Right cardiac atrium (tissue), 5 donors: ENCODE data around the gene EIF3F. TPM values are rescaled to one million over a fixed set of nuclear protein-coding genes. Genes with fewer than 3 reads are reported as not detected.

ENCODE experiments used
- ATAC-seq, 2 donors: fragments of 200-7000 bp; cut with Tn5 transposase; one replicate each; pipeline versions ENCODE4 v1.8.0 to v1.9.1; 2020; ENCODE audit warnings: moderate library complexity in 2 of 2, mild to moderate bottlenecking in 1 of 2
- DNase-seq, 3 donors: peaks; one replicate each; pipeline ENCODE4 v3.0.0-alpha.2; 2020
- H3K27ac ChIP-seq: one replicate; pipeline ENCODE4 v1.5.1; 2013; ENCODE audit warnings: mild to moderate bottlenecking, low read length, control low read depth, moderate library complexity
- H3K27me3 ChIP-seq: one replicate; pipeline ENCODE4 v1.6.1; 2013; ENCODE audit not compliant: control insufficient read depth, insufficient read depth
- H3K4me1 ChIP-seq: one replicate; pipeline ENCODE4 v1.6.1; 2013; ENCODE audit warnings: low read length; ENCODE audit not compliant: control insufficient read depth, insufficient read depth
- H3K4me3 ChIP-seq: one replicate; pipeline ENCODE4 v1.5.1; 2013; ENCODE audit warnings: low read length, control low read depth
- H3K9me3 ChIP-seq: one replicate; pipeline ENCODE4 v1.6.1; 2013; ENCODE audit warnings: low read length; ENCODE audit not compliant: control insufficient read depth
- WGBS: extraction: QIAGEN DNeasy Blood & Tissue Kit; methylation state at CpG from one replicate; pipeline ENCODE4 v1.1.7; 2013; 5-methylcytosine and 5-hydroxymethylcytosine counted together
- intact Hi-C, 4 donors: fragments of 100-400 bp; cut with DNase I; formaldehyde crosslinking; loops; one replicate each; pipeline versions ENCODE4 v1.11.0 to v1.14.0; 2022 to 2023
- polyA plus RNA-seq: library from polyadenylated mRNA; stranded (reverse); fragments of 200-250 nt; gene quantifications from one replicate; pipeline ENCODE4 v1.2.3, GENCODE V29; 2013
- total RNA-seq, 4 donors: library from RNA; stranded (reverse); fragmentation: NEBNext Ultra II Directional; extraction: Animal tissue kit (Norgen Biotek cat#: 25700); gene quantifications; one replicate each; pipeline ENCODE4 v1.2.1, GENCODE V29; 2021
- donor health status: healthy with polysubstance abuse.
- donor health status: DM: no; HTN: yes; CAD: no.
- donor health status: DM: no; HTN: no; CAD: no.
- donor health status: DM: no; HTN: yes; CAD: no; lungs with severe emphysema.
- donor health status: DM: yes; HTN: yes; CAD: no.

The EIF3F gene
- total and polyA plus RNA-seq, 5 donors: 152 to 179 (median 161) TPM

- no peak overlapping the region for H3K27ac ChIP-seq
Measured at GRCh38 chr11:8022876-8023275, 35.7 kb downstream of the EIF3F start.

GRCh38 chr11:8023831-8024555 is 36.9 kb downstream of the EIF3F start:
- Histone ChIP-seq H3K4me1 (peaks cover 3% of the 10 kb centered on the region), H3K27me3 (no peaks in the 10 kb centered on the region), H3K27ac (no peak overlapping the region), H3K9me3 (no peaks in the 10 kb centered on the region), H3K4me3 (no peak overlapping the region)
- DNase-seq (no peak), ATAC-seq (no peak)
- 89% methylated on average over 12 of the region's 12 CpGs for WGBS
- intact Hi-C loops: no loop called here

More at GRCh38 chr11:8022876-8023275, 35.7 kb downstream of the EIF3F start:
- ATAC-seq: no peak
- no peaks in the 10 kb centered on the region for H3K27me3 ChIP-seq
- 51% methylated on average over 2 of the region's 2 CpGs for WGBS
- intact Hi-C loops: no loop called here
- H3K9me3 ChIP-seq: no peaks in the 10 kb centered on the region
- no peak for DNase-seq
- H3K4me3 ChIP-seq: no peak overlapping the region
- peaks cover 3% of the 10 kb centered on the region for H3K4me1 ChIP-seq

- DNase-seq (no peak), ATAC-seq (no peak)
- Histone ChIP-seq H3K4me1 (peaks cover 6% of the 10 kb centered on the region), H3K27ac (no peak overlapping the region), H3K27me3 (no peaks in the 10 kb centered on the region), H3K9me3 (no peaks in the 10 kb centered on the region), H3K4me3 (no peak overlapping the region)
- 70% methylated on average over 3 of the region's 3 CpGs for WGBS
- intact Hi-C loops: no loop called here
Measured at GRCh38 chr11:8025123-8025522, 38.0 kb downstream of the EIF3F start.

GRCh38 chr11:8025816-8026215 is 38.7 kb downstream of the EIF3F start:
- Histone ChIP-seq H3K4me3 (no peak overlapping the region), H3K27me3 (no peaks in the 10 kb centered on the region), H3K4me1 (peaks cover 2% of the 10 kb centered on the region), H3K27ac (no peak overlapping the region), H3K9me3 (no peaks in the 10 kb centered on the region)
- intact Hi-C loops: no loop called here
- WGBS: 50% methylated on average over 2 of the region's 2 CpGs
- DNase-seq: no peak
- no peak for ATAC-seq

- no peak for DNase-seq
- intact Hi-C loops: no loop called here
- no peaks in the 10 kb centered on the region for H3K27me3 ChIP-seq
- no peak overlapping the region for H3K27ac ChIP-seq
- ATAC-seq: no peak
- H3K9me3 ChIP-seq: no peaks in the 10 kb centered on the region
- H3K4me3 ChIP-seq: no peak overlapping the region
- 91% methylated on average over 3 of the region's 3 CpGs for WGBS
- H3K4me1 ChIP-seq: peaks cover 2% of the 10 kb centered on the region
Measured at GRCh38 chr11:8026982-8027381, 39.8 kb downstream of the EIF3F start.

- intact Hi-C loops: no loop called here
Measured at GRCh38 chr11:8028766-8029165, 41.6 kb downstream of the EIF3F start.

GRCh38 chr11:8030526-8031247 is 43.5 kb downstream of the EIF3F start:
- 81% methylated on average over 8 of the region's 8 CpGs for WGBS
- no peaks in the 10 kb centered on the region for H3K27me3 ChIP-seq
- intact Hi-C loops: loop anchor here in 3 of 4 donors (5.0 kb wide), 3 partner anchors 37 to 62 kb away; no protein-coding TSS in a partner anchor
- ATAC-seq (no peak), DNase-seq (no peak)
- peaks cover 8% of the 10 kb centered on the region for H3K4me1 ChIP-seq
- no peak overlapping the region for H3K27ac ChIP-seq
- no peaks in the 10 kb centered on the region for H3K9me3 ChIP-seq
- H3K4me3 ChIP-seq: no peak overlapping the region

More at GRCh38 chr11:8028766-8029165, 41.6 kb downstream of the EIF3F start:
- DNase-seq (no peak), ATAC-seq (no peak)
- peaks cover 5% of the 10 kb centered on the region for H3K4me1 ChIP-seq
- no peak overlapping the region for H3K4me3 ChIP-seq
- H3K27me3 ChIP-seq: no peaks in the 10 kb centered on the region
- WGBS: 89% methylated on average over 4 of the region's 4 CpGs
- no peaks in the 10 kb centered on the region for H3K9me3 ChIP-seq
- no peak overlapping the region for H3K27ac ChIP-seq

GRCh38 chr11:8031248-8032115 is 44.3 kb downstream of the EIF3F start:
- no peak overlapping the region for H3K4me3 ChIP-seq
- intact Hi-C loops: loop anchor here in 3 of 4 donors (2.0 to 5.0 kb wide), 5 partner anchors 36 to 61 kb away; no protein-coding TSS in a partner anchor
- ATAC-seq: no peak
- peaks cover 8% of the 10 kb centered on the region for H3K4me1 ChIP-seq
- H3K27ac ChIP-seq: no peak overlapping the region
- no peaks in the 10 kb centered on the region for H3K9me3 ChIP-seq
- peak in 1 of 3 donors; percentile 51 for DNase-seq
- H3K27me3 ChIP-seq: no peaks in the 10 kb centered on the region
- 80% methylated on average over 32 of the region's 32 CpGs for WGBS

GRCh38 chr11:8032122-8032521 is 45.0 kb downstream of the EIF3F start:
- no peak for DNase-seq

GRCh38 chr11:8032576-8033304 is 45.6 kb downstream of the EIF3F start:
- intact Hi-C loops: loop anchor here in 3 of 4 donors (2.0 to 5.0 kb wide), 5 partner anchors 35 to 60 kb away; no protein-coding TSS in a partner anchor
- WGBS: 34% methylated on average over 20 of the region's 20 CpGs
- H3K4me3 ChIP-seq: no peak overlapping the region
- no peaks in the 10 kb centered on the region for H3K9me3 ChIP-seq
- peaks cover 8% of the 10 kb centered on the region for H3K4me1 ChIP-seq
- no peak for DNase-seq
- H3K27ac ChIP-seq: no peak overlapping the region
- no peak for ATAC-seq
- H3K27me3 ChIP-seq: no peaks in the 10 kb centered on the region

More at GRCh38 chr11:8032122-8032521, 45.0 kb downstream of the EIF3F start:
- intact Hi-C loops: loop anchor here in 3 of 4 donors (2.0 to 5.0 kb wide), 5 partner anchors 35 to 60 kb away; no protein-coding TSS in a partner anchor
- Histone ChIP-seq H3K9me3 (no peaks in the 10 kb centered on the region), H3K4me3 (no peak overlapping the region), H3K27me3 (no peaks in the 10 kb centered on the region), H3K4me1 (peaks cover 8% of the 10 kb centered on the region), H3K27ac (no peak overlapping the region)
- WGBS: 87% methylated on average over 10 of the region's 10 CpGs
- ATAC-seq: no peak
